Measurements from ENCODE around the gene CFAP126.
A peak's percentile ranks its signal among the peaks of the same experiment; 100 is the strongest.
"Not testable (repeated sequence)": the region's sequence is repeated elsewhere in the genome, so short reads cannot be mapped to it uniquely, and the experiment has no call there.

CFAP126 gene

DNA sequence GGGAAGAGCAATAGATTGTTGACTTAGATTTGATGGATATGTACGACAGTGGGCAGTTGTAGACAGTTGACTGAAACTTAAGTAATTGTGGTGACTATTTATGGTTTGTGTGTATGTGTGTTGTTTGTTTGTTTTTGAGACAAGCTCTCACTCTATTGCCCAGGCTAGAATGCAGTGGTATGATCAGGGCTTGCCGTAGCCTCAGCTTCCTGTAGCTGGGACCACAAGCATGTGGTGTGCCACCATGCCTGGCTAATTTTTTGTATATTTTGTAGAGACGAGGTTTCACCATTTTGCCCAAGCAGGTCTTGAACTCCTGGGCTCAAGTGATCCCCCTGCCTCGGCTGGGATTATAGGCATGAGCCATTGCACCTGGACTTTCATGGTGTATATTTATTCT is 43.7 kb downstream of the CFAP126 start:
- no peaks in the 10 kb centered on the region for H3K4me1 ChIP-seq (ENCODE audit: control insufficient read depth, low read length)
- TF ChIP-seq EZH2phosphoT487 (IDR thresholded peaks at IDR 0.05; ENCODE audit: borderline replicate concordance, low read length): no peak
- TF ChIP-seq, protein P1, sequence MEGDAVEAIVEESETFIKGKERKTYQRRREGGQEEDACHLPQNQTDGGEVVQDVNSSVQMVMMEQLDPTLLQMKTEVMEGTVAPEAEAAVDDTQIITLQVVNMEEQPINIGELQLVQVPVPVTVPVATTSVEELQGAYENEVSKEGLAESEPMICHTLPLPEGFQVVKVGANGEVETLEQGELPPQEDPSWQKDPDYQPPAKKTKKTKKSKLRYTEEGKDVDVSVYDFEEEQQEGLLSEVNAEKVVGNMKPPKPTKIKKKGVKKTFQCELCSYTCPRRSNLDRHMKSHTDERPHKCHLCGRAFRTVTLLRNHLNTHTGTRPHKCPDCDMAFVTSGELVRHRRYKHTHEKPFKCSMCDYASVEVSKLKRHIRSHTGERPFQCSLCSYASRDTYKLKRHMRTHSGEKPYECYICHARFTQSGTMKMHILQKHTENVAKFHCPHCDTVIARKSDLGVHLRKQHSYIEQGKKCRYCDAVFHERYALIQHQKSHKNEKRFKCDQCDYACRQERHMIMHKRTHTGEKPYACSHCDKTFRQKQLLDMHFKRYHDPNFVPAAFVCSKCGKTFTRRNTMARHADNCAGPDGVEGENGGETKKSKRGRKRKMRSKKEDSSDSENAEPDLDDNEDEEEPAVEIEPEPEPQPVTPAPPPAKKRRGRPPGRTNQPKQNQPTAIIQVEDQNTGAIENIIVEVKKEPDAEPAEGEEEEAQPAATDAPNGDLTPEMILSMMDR (IDR thresholded peaks at IDR 0.05; ENCODE audit: low read depth, low read length, poor library complexity, severe bottlenecking): no peak
- H3K27me3 ChIP-seq (ENCODE audit: control insufficient read depth, low read length): no peaks in the 10 kb centered on the region
- H3K79me2 ChIP-seq (ENCODE audit: control insufficient read depth, low read length): peaks cover 6% of the 10 kb centered on the region; the same call in 1 of the 2 replicates
- no peaks in the 10 kb centered on the region for H3K9me3 ChIP-seq (ENCODE audit: control insufficient read depth, insufficient read depth, low read length)
- H3K36me3 ChIP-seq (ENCODE audit: control insufficient read depth, low read length): peaks cover 28% of the 10 kb centered on the region
- no peaks in the 10 kb centered on the region for H4K20me1 ChIP-seq (ENCODE audit: control insufficient read depth, insufficient read depth, low read depth, low read length)
- no peaks in the 10 kb centered on the region for H3K9me2 ChIP-seq (replicated peaks; ENCODE audit: control insufficient read depth, low read length)
- no peaks in the 10 kb centered on the region for H3F3A ChIP-seq (ENCODE audit: control insufficient read depth, insufficient read depth)
- H3K4me2 ChIP-seq (ENCODE audit: low read length): no peak overlapping the region
- no peak overlapping the region for H3K4me3 ChIP-seq (ENCODE audit: low read length)
- no peak overlapping the region for H3K27ac ChIP-seq (ENCODE audit: low read depth, low read length)

DNA sequence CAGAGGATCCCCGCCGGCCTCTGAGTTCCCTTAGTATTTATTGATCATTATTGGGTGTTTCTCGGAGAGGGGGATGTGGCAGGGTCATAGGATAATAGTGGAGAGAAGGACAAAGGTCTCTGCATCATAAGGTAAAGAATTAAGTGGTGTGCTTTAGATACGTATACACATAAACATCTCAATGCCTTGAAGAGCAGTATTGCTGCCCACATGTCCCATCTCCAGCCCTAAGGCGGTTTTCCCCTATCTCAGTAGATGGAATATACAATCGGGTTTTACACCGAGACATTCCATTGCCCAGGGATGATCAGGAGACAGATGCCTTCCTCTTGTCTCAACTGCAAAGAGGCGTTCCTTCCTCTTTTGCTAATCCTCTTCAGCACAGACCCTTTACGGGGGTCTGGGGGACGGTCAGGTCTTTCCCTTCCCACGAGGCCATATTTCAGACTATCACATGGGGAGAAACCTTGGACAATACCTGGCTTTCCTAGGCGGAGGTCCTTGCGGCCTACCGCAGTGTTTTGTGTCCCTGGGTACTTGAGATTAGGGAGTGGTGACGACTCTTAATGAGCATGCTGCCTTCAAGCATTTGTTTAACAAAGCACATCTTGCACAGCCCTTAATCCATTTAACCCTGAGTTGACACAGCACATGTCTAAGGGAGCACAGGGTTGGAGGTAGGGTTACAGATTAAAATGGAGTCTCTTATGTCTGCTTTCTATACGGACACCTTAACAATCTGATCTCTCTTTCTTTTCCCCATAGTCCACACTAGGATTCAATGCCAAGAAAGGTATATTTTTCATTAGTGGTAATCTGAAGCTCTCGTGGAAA is 51.6 kb downstream of the CFAP126 start:
- not testable (repeated sequence) for H3K27ac ChIP-seq (ENCODE audit: low read depth, low read length); H3K9me3 ChIP-seq (ENCODE audit: control insufficient read depth, insufficient read depth, low read length); H3F3A ChIP-seq (ENCODE audit: control insufficient read depth, insufficient read depth); H3K36me3 ChIP-seq (ENCODE audit: control insufficient read depth, low read length); H4K20me1 ChIP-seq (ENCODE audit: control insufficient read depth, insufficient read depth, low read depth, low read length); H3K4me3 ChIP-seq (ENCODE audit: low read length); H3K27me3 ChIP-seq (ENCODE audit: control insufficient read depth, low read length); H3K9me2 ChIP-seq (replicated peaks; ENCODE audit: control insufficient read depth, low read length)
- Histone ChIP-seq H3K79me2 (ENCODE audit: control insufficient read depth, low read length) (peaks cover 31% of the 10 kb centered on the region), H3K4me1 (ENCODE audit: control insufficient read depth, low read length) (peaks cover 20% of the 10 kb centered on the region), H3K4me2 (ENCODE audit: low read length) (0 out of 2 replicates have a peak overlapping the region, but pooled peaks have one; percentile 98)

Measured in DOHH2 (cell line).